ENCODE data around the gene ST6GAL2.

GRCh38 chr2:106890606-106891005 is 4.6 kb upstream of the ST6GAL2 start:
- TF ChIP-seq EP300 (IDR thresholded peaks at IDR 0.05) (no peak), POLR2A (IDR thresholded peaks at IDR 0.05) (no peak), CTCF (IDR thresholded peaks at IDR 0.05) (no peak), POLR2AphosphoS5 (IDR thresholded peaks at IDR 0.05) (no peak)
